OCI-LY7 (cell line): ENCODE data around the gene GCNT4. TPM values are rescaled to one million over a fixed set of nuclear protein-coding genes. Genes with fewer than 3 reads are reported as not detected.

Experiments
- BruUV-seq: library from RNA; stranded (reverse); fragments of 400-500 nt; replicated peaks from 2 replicates; lab custom pipeline; 2021; lab: Mats Ljungman, UMichigan
- CTCF ChIA-PET: fragments of 300-600 bp; sonication (Branson Sonifier 250); formaldehyde crosslinking; loops from one replicate; lab custom pipeline; 2022; ENCODE audit warnings: antibody characterized with exemption; ENCODE audit not compliant: unreplicated experiment; lab: Charles Lee
- POLR2A ChIA-PET: fragments of 300-600 bp; sonication (Branson Sonifier 250); formaldehyde crosslinking; loops from one replicate; lab custom pipeline; 2022; ENCODE audit warnings: antibody characterized with exemption; lab: Charles Lee
- DNase-seq: peaks from one replicate; pipeline ENCODE4 v3.0.0-alpha.2; 2015; ENCODE audit warnings: low spot score
- H2AFZ ChIP-seq: fragments of 200-600 bp; sonication (generic), shearing (Covaris generic); 2 replicates; pipeline ENCODE4 v1.6.1; 2014; ENCODE audit warnings: mild to moderate bottlenecking, antibody characterized with exemption, low read length, moderate library complexity
- H3K27ac ChIP-seq: fragments of 200-600 bp; sonication (generic); 2 replicates; pipeline ENCODE4 v1.5.1; 2014; ENCODE audit warnings: mixed run types, low read depth, mild to moderate bottlenecking, moderate library complexity, low read length, inconsistent platforms; ENCODE audit not compliant: poor library complexity, severe bottlenecking
- H3K36me3 ChIP-seq: fragments of 200-600 bp; sonication (generic); 2 replicates; pipeline ENCODE4 v1.6.1; 2014; ENCODE audit warnings: mild to moderate bottlenecking, antibody characterized with exemption, low read length, moderate library complexity, mixed read lengths; ENCODE audit not compliant: insufficient read depth
- H3K4me1 ChIP-seq: fragments of 200-600 bp; sonication (generic); 2 replicates; pipeline ENCODE4 v1.5.1; 2014; ENCODE audit warnings: mild to moderate bottlenecking, low read length; ENCODE audit not compliant: insufficient read depth, poor library complexity, severe bottlenecking
- H3K4me2 ChIP-seq: fragments of 200-600 bp; sonication (generic); 2 replicates; pipeline ENCODE4 v1.6.1; 2014; ENCODE audit warnings: mild to moderate bottlenecking, low read length
- H3K4me3 ChIP-seq: fragments of 200-600 bp; sonication (generic); 2 replicates; pipeline ENCODE4 v1.5.1; 2014; ENCODE audit warnings: mild to moderate bottlenecking, low read depth, low read length; ENCODE audit not compliant: poor library complexity, severe bottlenecking
- H3K79me2 ChIP-seq: fragments of 200-600 bp; sonication (generic); 2 replicates; pipeline ENCODE4 v1.6.1; 2016; ENCODE audit warnings: low read depth, mild to moderate bottlenecking, low read length, moderate library complexity, mixed read lengths; ENCODE audit not compliant: insufficient read depth
- H3K9me2 ChIP-seq: fragments of 200-600 bp; sonication (generic); 2 replicates; pipeline ENCODE4 v1.6.1; 2016; ENCODE audit warnings: mild to moderate bottlenecking, low read length, mixed read lengths; ENCODE audit not compliant: insufficient read depth
- H3K9me3 ChIP-seq: fragments of 200-600 bp; sonication (generic); 2 replicates; pipeline ENCODE4 v1.6.1; 2014; ENCODE audit warnings: mild to moderate bottlenecking, mixed run types, low read length, mixed read lengths
- H4K20me1 ChIP-seq: fragments of 200-600 bp; sonication (generic); 2 replicates; pipeline ENCODE4 v1.6.1; 2014; ENCODE audit warnings: mild to moderate bottlenecking, antibody characterized with exemption, low read length, moderate library complexity, mixed read lengths; ENCODE audit not compliant: insufficient read depth
- CTCF ChIP-seq: fragments of 200-600 bp; sonication (generic); conservative IDR thresholded peaks from 2 replicates; pipeline ENCODE4 v1.5.1; 2014; ENCODE audit warnings: mild to moderate bottlenecking, antibody characterized with exemption, low read length, moderate library complexity, mixed read lengths
- EZH2phosphoT487 ChIP-seq: fragments of 200-600 bp; sonication (generic); IDR thresholded peaks from 2 replicates; pipeline ENCODE4 v1.6.1; 2018; ENCODE audit warnings: low read depth, borderline replicate concordance, mild to moderate bottlenecking, mixed run types, antibody characterized with exemption, low read length, moderate library complexity, mixed read lengths
- intact Hi-C: fragments of 100-400 bp; cut with micrococcal nuclease; formaldehyde crosslinking; loops from one replicate; pipeline ENCODE4 v1.10.0; 2022; ENCODE audit not compliant: unreplicated experiment
- total RNA-seq, 2 experiments: library from RNA; depleted of rRNA in 1 of 2; stranded (reverse); fragments of >200 nt in 1 of 2; shearing (Covaris generic) in 1 of 2; gene quantifications; 2 replicates each; pipeline ENCODE4 v1.2.3, GENCODE V29; 2014 to 2022

Gene GCNT4
- total RNA-seq, 2 experiments from 2014 or later: not detected

GRCh38 chr5:75018805-75019587, 33.4 kb downstream of the GCNT4 start:
- Histone ChIP-seq H4K20me1 (no peaks in the 10 kb centered on the region), H3K79me2 (no peaks in the 10 kb centered on the region), H3K4me1 (no peaks in the 10 kb centered on the region), H3K27ac (no peak overlapping the region), H3K9me3 (no peaks in the 10 kb centered on the region), H3K4me2 (no peak overlapping the region), H2AFZ (no peak overlapping the region), H3K36me3 (no peaks in the 10 kb centered on the region), H3K4me3 (no peak overlapping the region), H3K9me2 (no peaks in the 10 kb centered on the region)
- CTCF ChIA-PET: no interaction called here
- intact Hi-C loops: no loop called here
- no peak for TF ChIP-seq EZH2phosphoT487
- no peak for TF ChIP-seq CTCF
- no TSS peak for BruUV-seq
- DNase-seq: no peak
- POLR2A ChIA-PET: interaction anchor here (0.7 kb wide), 1 partner anchor 1638 kb away, joined by 3 read pairs; no protein-coding TSS in a partner anchor

GRCh38 chr5:75017971-75018370, 34.4 kb downstream of the GCNT4 start:
- no peaks in the 10 kb centered on the region for H4K20me1 ChIP-seq
- H3K9me3 ChIP-seq: no peaks in the 10 kb centered on the region
- H3K4me2 ChIP-seq: no peak overlapping the region
- no peaks in the 10 kb centered on the region for H3K9me2 ChIP-seq
- H3K27ac ChIP-seq: no peak overlapping the region
- DNase-seq: no peak
- no peaks in the 10 kb centered on the region for H3K79me2 ChIP-seq
- POLR2A ChIA-PET: no interaction called here
- H3K4me1 ChIP-seq: no peaks in the 10 kb centered on the region
- intact Hi-C loops: no loop called here
- no peak overlapping the region for H3K4me3 ChIP-seq
- no peak overlapping the region for H2AFZ ChIP-seq
- TF ChIP-seq CTCF: no peak
- no peak for TF ChIP-seq EZH2phosphoT487
- H3K36me3 ChIP-seq: no peaks in the 10 kb centered on the region
- CTCF ChIA-PET: no interaction called here
- BruUV-seq: no TSS peak

GRCh38 chr5:75016896-75017295, 35.5 kb downstream of the GCNT4 start:
- POLR2A ChIA-PET: interaction anchor here (0.6 kb wide), 1 partner anchor 861 kb away, joined by 3 read pairs; no protein-coding TSS in a partner anchor
- no peaks in the 10 kb centered on the region for H3K9me3 ChIP-seq
- H2AFZ ChIP-seq: no peak overlapping the region
- intact Hi-C loops: no loop called here
- H3K9me2 ChIP-seq: no peaks in the 10 kb centered on the region
- no peak overlapping the region for H3K27ac ChIP-seq
- BruUV-seq: no TSS peak
- no peaks in the 10 kb centered on the region for H3K79me2 ChIP-seq
- H3K36me3 ChIP-seq: no peaks in the 10 kb centered on the region
- no peaks in the 10 kb centered on the region for H4K20me1 ChIP-seq
- CTCF ChIA-PET: no interaction called here
- H3K4me3 ChIP-seq: no peak overlapping the region
- DNase-seq: no peak
- no peak overlapping the region for H3K4me2 ChIP-seq
- no peak for TF ChIP-seq EZH2phosphoT487
- TF ChIP-seq CTCF: no peak
- no peaks in the 10 kb centered on the region for H3K4me1 ChIP-seq
